Breast epithelium (tissue), 4 donors: ENCODE results near the gene AQP10. TPM values are rescaled to one million over a fixed set of nuclear protein-coding genes. Genes with fewer than 3 reads are reported as not detected.

Source experiments
- DNase-seq, 2 donors: peaks; one replicate each; pipeline ENCODE4 v3.0.0-alpha.2; 2019; ENCODE audit warnings: low spot score in 2 of 2
- H3K27ac ChIP-seq, 2 donors: fragments of 200-600 bp; sonication (generic) in 1 of 2; one replicate each; pipeline ENCODE4 v1.5.1; 2016 to 2019; ENCODE audit warnings: mild to moderate bottlenecking in 1 of 2
- H3K27me3 ChIP-seq, 2 donors: fragments of 200-600 bp; sonication (generic) in 1 of 2; one replicate each; pipeline versions ENCODE4 v1.5.1 to v1.6.0; 2017 to 2019; ENCODE audit warnings: control low read depth in 1 of 2, mild to moderate bottlenecking in 1 of 2
- H3K36me3 ChIP-seq: fragments of 200-600 bp; one replicate; pipeline ENCODE4 v1.5.1; 2019
- H3K4me1 ChIP-seq, 2 donors: fragments of 200-600 bp; sonication (generic); one replicate each; pipeline ENCODE4 v1.5.1; 2016 to 2019; ENCODE audit warnings: control low read depth in 1 of 2
- H3K4me3 ChIP-seq, 3 donors: fragments of 200-600 bp; sonication (generic); 1 replicate in 2 of 3; 2 replicates in 1 of 3; pipeline ENCODE4 v1.5.1; 2016 to 2019; ENCODE audit warnings: mild to moderate bottlenecking in 3 of 3, moderate library complexity in 2 of 3
- H3K9me3 ChIP-seq, 2 donors: fragments of 200-600 bp; sonication (generic) in 1 of 2; one replicate each; pipeline ENCODE4 v1.5.1; 2016 to 2019; ENCODE audit warnings: control low read depth in 1 of 2
- CTCF ChIP-seq, 3 donors: fragments of 450-650 bp; IDR thresholded peaks; one replicate each; pipeline ENCODE4 v1.5.1; 2016 to 2017; ENCODE audit warnings: antibody characterized with exemption in 3 of 3, mild to moderate bottlenecking in 3 of 3, moderate library complexity in 3 of 3
- POLR2A ChIP-seq: fragments of 450-650 bp; IDR thresholded peaks from one replicate; pipeline ENCODE4 v1.6.1; 2016; ENCODE audit warnings: antibody characterized with exemption, mild to moderate bottlenecking, moderate library complexity
- POLR2AphosphoS5 ChIP-seq, 3 donors: sonication (generic); formaldehyde crosslinking; IDR thresholded peaks; one replicate each; pipeline ENCODE4 v1.6.1; 2017; ENCODE audit warnings: antibody characterized with exemption in 3 of 3
- intact Hi-C: fragments of 100-400 bp; cut with DNase I; formaldehyde crosslinking; loops from one replicate; pipeline ENCODE4 v1.15.1; 2023; ENCODE audit warnings: low total_unique reads
- total RNA-seq, 3 donors: library from RNA; depleted of rRNA; stranded (reverse); fragments of >200 nt; gene quantifications; one replicate each; pipeline ENCODE4 v1.1.0, GENCODE V29; 2016

AQP10 gene
- total RNA-seq, 3 donors from 2014 or later: 0.44 TPM; not detected in 2

GRCh38 chr1:154325583-154326545 is 5.0 kb downstream of the AQP10 start:
- Histone ChIP-seq H3K27me3 (no peaks in the 10 kb centered on the region), H3K36me3 (no peaks in the 10 kb centered on the region), H3K4me1 (peaks cover 0 to 20% of the 10 kb centered on the region in 2 donors), H3K4me3 (peak overlapping the region; percentile 68 to 79 (median 74)), H3K9me3 (no peaks in the 10 kb centered on the region), H3K27ac (peak overlapping the region; percentile 83 to 86)
- intact Hi-C loops: no loop called here
- TF ChIP-seq POLR2AphosphoS5 (IDR thresholded peaks at IDR 0.05) (no peak), POLR2A (no peak), CTCF (IDR thresholded peaks at IDR 0.05) (peak; percentile 47 to 63 (median 59))
- DNase-seq: no peak

DNA sequence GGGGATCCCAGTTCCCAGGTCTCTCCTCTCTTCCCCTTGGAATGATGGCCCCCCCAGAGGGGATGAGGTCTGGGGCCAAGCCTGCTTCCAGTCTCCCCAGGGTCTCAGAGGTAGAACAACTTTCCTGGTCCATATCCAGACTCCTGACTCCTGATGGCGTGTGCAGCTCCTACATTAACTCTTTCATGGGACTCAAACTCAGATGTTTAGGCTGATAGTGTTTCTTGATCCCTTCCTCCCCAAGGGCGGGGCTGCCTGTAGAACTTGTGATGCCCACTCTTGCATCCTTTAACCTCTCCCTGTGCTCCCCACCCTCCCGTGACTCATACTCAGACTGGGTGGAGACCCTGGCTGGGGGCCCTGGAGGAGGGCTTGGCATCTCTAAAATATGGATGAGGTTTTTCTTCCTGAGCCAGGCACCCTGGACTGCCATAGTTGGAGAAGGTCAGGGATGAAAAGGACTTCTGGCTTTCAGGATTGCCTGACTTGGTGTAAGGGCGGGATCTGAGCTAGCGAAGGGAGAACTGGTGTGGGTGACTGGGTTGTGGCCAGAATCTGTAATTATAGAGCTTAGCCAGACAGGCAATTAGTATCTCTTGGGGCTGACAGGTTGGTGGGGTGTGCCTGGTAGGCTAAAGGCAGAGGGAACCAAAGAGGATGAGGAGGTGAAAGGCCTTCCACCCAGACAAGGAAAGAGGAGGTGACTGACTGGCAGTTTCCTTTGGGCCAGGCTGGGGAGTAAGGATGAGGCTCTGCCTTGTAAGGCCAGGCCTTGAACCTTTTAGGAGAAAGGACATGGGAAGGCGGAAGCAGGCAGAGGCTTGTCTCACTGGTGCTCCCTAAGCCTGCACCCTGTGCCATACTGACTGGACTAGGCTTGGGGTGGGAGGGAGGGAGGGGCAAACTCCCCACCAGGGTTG is 5.9 kb downstream of the AQP10 start:
- Histone ChIP-seq H3K27ac (peak overlapping the region; percentile 83 to 86), H3K27me3 (no peaks in the 10 kb centered on the region), H3K4me3 (peak overlapping the region; percentile 68 to 79 (median 74)), H3K4me1 (peaks cover 0 to 20% of the 10 kb centered on the region in 2 donors), H3K9me3 (no peaks in the 10 kb centered on the region), H3K36me3 (no peaks in the 10 kb centered on the region)
- DNase-seq: no peak
- intact Hi-C loops: no loop called here
- TF ChIP-seq POLR2AphosphoS5 (IDR thresholded peaks at IDR 0.05) (no peak), POLR2A (no peak), CTCF (IDR thresholded peaks at IDR 0.05) (no peak)

DNA sequence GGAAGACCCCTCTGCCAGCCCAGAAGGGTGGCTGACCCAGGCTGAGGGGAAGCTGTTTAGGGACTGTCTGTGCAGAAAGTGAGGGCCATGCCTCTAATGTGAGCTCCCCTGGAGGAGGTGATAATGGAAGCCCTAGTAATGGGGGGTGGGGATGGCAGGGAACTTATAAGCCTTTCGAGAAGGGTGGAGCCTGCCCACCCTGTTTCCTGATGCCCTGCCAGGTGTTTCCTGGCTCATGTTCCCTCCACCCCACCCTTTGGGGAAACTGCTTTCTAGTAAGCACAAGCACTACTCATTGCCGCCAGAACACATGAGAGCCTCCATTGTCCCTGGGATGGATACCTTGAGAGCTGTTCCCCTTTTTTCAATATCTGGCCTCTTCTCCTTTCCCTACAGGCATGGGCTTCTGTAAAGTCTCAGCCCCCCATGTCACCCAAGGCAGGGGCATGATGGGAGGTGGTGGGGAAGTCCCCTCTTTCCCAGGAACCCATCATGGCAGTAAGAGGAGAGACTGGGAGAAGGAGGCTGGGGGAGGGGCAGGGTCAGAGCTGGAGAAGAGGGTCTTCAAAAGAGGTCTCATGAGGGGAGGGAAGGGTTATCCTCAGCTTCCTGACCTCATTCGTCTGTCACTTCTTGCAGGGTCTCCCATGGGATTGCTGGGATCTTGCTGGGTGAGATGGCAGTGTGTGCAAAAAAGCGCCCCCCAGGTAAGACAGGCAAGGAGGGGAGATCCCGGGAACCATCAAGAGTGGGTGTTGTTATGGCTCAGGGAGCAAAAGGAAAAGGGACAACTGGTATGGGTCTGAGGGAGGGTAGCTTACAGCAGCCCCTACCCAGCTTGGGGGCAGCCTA is 6.8 kb downstream of the AQP10 start:
- Histone ChIP-seq H3K27me3 (no peaks in the 10 kb centered on the region), H3K4me1 (peaks cover 0 to 20% of the 10 kb centered on the region in 2 donors), H3K4me3 (peak overlapping the region; percentile 40 to 71 (median 57)), H3K27ac (peak overlapping the region; percentile 83 to 86), H3K9me3 (no peaks in the 10 kb centered on the region), H3K36me3 (no peaks in the 10 kb centered on the region)
- intact Hi-C loops: no loop called here
- TF ChIP-seq POLR2A (no peak), POLR2AphosphoS5 (IDR thresholded peaks at IDR 0.05) (no peak), CTCF (IDR thresholded peaks at IDR 0.05) (no peak)
- DNase-seq: no peak

GRCh38 chr1:154328318-154329151 is 7.6 kb downstream of the AQP10 start:
- peak overlapping the region; percentile 40 to 71 (median 57) for H3K4me3 ChIP-seq
- intact Hi-C loops: no loop called here
- peak overlapping the region; percentile 83 to 86 for H3K27ac ChIP-seq
- H3K4me1 ChIP-seq: peaks cover 0 to 20% of the 10 kb centered on the region in 2 donors
- no peaks in the 10 kb centered on the region for H3K27me3 ChIP-seq
- peak; percentile 70 to 83 for DNase-seq
- no peak for TF ChIP-seq CTCF (IDR thresholded peaks at IDR 0.05)
- TF ChIP-seq POLR2AphosphoS5 (IDR thresholded peaks at IDR 0.05): no peak
- TF ChIP-seq POLR2A: no peak
- no peaks in the 10 kb centered on the region for H3K36me3 ChIP-seq
- H3K9me3 ChIP-seq: no peaks in the 10 kb centered on the region
